ENCODE data around the gene RAX2. TPM values are rescaled to one million over a fixed set of nuclear protein-coding genes. Genes with fewer than 3 reads are reported as not detected.
"Not testable (repeated sequence)": the region's sequence is repeated elsewhere in the genome, so short reads cannot be mapped to it uniquely, and the experiment has no call there.

The RAX2 gene
- not detected in 2 replicates for total RNA-seq

DNA sequence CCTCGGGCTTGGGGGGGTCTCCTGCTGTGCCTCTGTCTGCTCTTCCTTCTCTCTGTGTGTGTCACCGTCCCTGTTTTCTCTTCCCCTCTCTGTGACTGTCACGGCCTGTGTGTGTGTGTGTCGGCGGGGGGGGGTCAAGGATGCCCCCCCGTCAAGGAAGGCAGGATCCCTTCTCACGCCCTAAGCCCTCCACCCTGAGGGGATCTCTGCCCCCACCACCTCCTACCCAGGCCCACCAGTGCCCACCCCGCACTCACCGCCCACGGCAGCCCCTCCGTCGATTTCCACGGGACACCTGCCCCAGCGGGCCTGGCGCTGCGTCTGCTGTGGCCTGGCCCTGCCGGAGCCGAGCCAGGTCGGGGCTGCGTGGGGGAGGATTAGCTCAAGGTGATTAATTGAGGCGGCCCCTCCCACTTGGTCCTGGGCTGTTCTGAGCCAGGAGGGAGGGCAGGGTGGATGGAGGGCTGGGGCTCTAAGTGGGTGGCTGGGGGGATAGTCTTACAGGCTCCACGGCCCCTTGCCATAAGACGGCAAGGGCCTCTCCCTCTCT, at the start of gene RAX2:
TSS of gene RAX2 (minus strand) at position 323 of the 550 bp plus-strand sequence. CDS start 486 bp downstream, outside the sequence.
- DNase-seq (ENCODE audit: extremely low read depth, low read depth, low spot score) = no peak

DNA sequence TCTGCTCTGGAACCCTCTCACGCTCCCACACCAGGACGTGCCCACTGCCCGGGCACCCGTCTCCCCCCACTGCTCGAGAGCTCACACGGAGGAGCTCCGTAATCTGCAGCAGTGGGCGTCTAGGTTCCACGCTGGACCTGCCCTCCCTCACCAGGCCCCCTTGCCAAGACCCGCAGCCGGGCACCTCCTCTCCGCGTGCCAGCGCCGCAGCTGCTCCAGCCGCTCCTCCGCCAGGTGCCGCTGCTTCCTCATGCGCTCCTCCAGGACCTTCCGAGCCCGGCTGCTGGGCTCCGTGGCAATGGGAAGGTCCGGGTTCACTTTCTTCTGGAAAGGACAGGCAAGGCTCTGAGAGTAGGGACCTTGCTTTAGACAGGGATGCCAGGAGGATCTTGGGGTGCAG, 49.1 kb upstream of the RAX2 start:
- DNase-seq (ENCODE audit: extremely low read depth, low read depth, low spot score) = no peak

GRCh38 chr19:3819989-3820388, 48.0 kb upstream of the RAX2 start:
- DNase-seq (ENCODE audit: extremely low read depth, low read depth, low spot score) = no peak

DNA sequence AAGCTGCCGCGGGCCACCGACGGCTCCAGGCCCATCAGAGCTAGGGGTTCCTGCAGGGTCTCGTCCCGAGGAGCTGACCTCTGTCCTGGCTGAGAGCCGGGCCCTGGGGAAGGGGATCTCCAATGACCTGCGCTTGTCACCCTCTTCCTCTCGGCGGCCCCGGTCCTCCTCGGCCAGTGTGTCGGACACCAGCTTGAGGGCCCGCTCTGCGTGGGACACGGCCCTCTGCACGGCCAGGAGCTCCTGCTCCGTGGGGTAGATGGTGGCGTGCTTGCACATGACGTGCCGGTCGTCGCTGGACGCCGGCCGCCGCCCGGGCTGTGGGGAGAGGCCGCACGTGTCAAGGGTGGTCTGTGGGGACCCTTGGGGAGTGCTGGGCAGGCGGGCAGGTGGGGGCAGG, 46.9 kb upstream of the RAX2 start:
- DNase-seq (ENCODE audit: extremely low read depth, low read depth, low spot score) = no peak

- DNase-seq (ENCODE audit: extremely low read depth, low read depth, low spot score) = no peak
Measured at GRCh38 chr19:3818466-3818865, 46.4 kb upstream of the RAX2 start.

GRCh38 chr19:3817761-3818160, 45.7 kb upstream of the RAX2 start:
- DNase-seq (ENCODE audit: extremely low read depth, low read depth, low spot score) = no peak

GRCh38 chr19:3816566-3817218, 44.7 kb upstream of the RAX2 start:
- no peak for DNase-seq (ENCODE audit: extremely low read depth, low read depth, low spot score)

- not testable (repeated sequence) for DNase-seq (ENCODE audit: extremely low read depth, low read depth, low spot score)
Measured at GRCh38 chr19:3816148-3816547, 44.1 kb upstream of the RAX2 start.

DNA sequence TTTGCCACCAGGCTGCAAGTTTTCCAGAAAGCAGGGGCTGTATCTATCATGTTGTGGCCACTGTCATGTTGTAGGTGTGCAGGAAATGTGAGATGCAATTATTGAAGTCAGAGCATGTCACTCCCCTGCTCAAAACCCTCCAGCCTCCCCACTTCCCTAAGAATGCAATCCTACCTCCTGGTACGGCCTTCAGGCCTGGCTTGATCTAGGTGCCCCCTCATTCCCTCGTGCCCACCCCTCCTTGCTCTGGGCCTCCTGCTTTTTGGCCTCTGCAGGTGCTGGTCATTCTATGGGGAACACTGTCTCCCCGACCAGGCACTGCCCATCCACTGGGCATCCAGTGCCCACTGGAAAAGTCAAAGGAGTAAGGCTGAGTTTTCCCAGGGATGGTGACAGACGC, 42.6 kb upstream of the RAX2 start:
- DNase-seq (ENCODE audit: extremely low read depth, low read depth, low spot score) = no peak

GRCh38 chr19:3813473-3814392, 41.7 kb upstream of the RAX2 start:
- no peak for DNase-seq (ENCODE audit: extremely low read depth, low read depth, low spot score)

DNA sequence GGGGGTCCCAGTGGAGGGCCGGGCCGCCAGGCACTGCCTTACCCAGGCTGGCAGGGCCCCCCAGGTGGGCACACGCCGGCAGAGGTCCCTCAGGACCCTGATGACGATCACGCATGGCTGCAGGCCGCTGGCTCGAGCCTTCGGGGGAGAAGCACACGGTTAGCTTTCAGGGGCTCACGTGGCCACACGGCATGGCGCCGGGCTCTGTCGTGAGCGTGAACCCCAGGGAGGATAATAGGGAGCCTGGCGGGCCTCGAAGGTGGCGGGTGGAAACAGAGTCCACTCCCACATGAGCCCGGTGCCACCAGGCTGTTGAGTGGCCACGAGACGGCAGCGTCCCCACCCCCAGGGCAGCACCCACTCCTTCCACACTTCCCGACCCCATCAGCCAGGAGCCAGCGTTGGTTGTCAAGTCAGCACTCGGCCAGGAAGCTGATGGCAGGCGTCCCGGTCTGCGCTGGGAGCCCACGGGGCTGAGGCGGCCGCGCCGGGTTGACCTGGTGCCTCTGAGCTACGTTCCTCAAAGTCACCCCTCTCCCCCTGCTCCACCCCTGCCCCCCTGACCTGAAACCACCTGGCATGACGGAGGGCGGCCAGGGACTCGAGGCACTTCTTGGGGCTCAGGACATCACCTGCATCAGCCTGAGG, 38.8 kb upstream of the RAX2 start:
- DNase-seq (ENCODE audit: extremely low read depth, low read depth, low spot score) = no peak

DNA sequence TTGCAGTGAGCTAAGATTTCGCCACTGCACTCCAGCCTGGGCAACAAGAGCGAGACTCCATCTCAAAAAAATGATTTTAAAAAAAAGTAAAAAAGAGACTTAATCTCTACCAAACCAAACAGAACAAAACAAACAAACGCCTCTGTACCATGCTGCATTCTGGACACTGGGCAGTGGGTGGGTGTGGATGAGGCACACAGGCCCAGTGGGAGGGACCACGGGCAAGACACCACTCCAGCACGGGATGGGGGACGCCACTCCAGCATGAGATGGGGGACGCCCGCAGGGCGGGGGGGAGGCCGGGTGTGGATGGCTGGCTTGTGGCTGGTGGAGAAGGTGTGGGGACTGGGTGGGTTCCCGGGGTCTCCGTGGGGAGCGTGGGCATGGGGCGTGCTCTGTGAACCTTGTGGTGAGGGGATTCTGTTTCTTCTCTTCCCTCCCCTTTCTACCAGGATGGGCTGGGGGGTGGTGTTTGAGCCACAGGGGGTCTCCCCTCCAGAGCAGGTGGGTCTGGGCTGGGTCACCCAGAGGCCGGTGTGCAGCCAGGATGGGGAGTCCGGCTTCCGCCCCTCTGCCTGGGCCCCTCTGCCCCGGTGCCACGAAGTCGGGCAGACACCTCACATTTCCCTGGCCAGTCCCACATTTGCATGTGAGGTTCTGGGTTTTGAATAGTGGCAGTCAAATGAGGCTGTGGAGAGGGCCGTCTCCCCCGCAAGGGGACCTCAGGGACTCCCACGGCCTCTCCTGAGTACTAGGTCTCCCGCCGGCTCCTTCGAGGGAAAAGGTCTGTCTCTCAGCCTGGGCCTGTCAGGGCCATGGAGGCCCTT, 38.1 kb upstream of the RAX2 start:
- no peak for DNase-seq (ENCODE audit: extremely low read depth, low read depth, low spot score)

DNA sequence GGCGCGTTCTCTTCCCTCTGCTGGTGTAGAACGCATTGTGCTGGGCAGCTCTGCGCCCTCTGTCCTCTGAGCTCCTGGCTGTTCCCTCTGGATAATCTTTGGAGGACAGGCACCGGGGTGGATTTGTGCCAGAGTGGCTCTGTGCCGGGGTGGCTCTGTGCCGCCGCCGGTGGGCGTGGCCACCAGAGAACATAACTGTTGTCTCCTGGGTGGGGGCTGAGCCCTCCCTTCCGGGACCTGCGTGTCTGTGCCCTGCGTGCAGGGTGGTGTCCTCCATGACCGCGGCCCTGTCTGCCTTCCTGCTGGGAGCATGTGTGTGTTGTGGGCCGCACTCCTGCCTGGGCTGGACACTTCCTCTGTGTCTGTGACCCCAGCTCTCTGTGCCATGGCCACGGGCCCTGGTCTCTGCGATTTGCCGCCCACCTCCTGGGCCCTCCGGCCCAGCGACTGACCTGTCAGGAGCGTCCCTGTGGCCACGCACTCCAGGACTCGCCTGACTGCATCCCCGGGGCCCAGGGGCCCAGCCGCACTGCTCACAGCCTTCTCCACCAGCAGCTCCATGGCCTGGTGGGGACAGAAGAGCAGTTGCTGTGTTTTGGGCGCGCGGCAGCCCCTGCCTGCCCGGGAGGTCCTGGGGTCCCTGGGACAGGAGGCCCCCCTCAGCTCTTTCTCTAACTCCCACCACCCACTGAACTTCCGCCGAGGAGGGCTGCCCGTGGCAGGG, 36.6 kb upstream of the RAX2 start:
- no peak for DNase-seq (ENCODE audit: extremely low read depth, low read depth, low spot score)

- DNase-seq (ENCODE audit: extremely low read depth, low read depth, low spot score) = no peak
Measured at GRCh38 chr19:3807574-3808354, 35.7 kb upstream of the RAX2 start.

DNA sequence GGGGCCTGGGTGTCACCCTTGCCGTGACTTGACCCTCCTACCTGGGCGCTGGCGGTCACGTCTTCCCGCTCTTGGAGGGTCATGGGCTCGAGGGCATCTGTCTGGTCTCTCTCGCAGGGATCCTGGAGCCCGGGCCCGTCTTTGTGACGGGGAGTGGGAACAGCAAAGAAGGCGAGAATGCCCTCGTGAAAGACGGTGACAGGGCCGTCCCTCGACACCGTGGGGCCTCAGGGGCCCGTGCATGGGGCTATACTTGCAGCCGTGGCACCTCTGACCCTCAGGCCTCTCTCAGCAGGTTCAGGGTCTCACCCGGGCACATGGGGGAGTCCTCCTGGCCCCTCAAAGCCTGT, 35.1 kb upstream of the RAX2 start:
- DNase-seq (ENCODE audit: extremely low read depth, low read depth, low spot score) = no peak

DNA sequence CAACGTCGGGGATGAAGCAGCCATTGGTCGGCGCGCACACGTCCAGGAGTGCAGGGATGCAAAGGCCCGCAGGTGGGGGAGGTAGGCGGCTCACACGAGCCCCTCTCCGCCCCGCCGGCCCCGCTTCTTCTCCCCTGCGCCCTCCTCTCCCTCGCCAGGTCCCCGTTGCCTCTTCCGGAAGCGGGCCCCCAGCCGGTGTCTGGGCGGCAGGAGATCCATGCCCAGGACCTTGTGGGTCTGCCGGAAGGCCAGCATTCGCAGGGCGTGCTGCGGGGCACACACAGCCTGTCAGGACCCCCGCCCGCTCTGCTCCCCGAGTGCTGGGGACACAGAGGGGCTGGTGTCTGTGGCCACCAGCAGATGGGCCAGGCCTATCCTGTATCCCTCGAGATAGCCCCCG, 33.8 kb upstream of the RAX2 start:
- no peak for DNase-seq (ENCODE audit: extremely low read depth, low read depth, low spot score)

- no peak for DNase-seq (ENCODE audit: extremely low read depth, low read depth, low spot score)
Measured at GRCh38 chr19:3804429-3804828, 32.4 kb upstream of the RAX2 start.

DNA sequence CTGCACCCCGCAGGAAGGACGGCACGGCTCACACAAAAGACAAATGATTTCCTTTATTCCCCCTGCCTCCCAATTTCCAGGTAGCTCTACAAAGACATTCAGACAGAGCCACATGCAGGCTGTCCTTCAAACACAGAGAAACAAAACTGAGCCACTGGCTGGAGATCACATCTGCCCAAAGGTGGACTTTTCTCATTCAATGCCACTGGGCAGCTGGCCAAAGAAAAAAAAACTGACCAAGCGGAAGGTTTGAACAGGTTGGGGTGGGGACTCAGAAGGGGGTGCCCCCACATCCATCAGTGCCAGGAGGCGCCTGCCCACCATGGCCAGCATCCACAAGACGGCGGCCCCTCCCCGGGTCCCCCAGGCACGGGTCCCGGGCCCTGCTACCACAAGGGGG, 32.0 kb upstream of the RAX2 start:
- no peak for DNase-seq (ENCODE audit: extremely low read depth, low read depth, low spot score)
